Trophoblast cell (in vitro differentiated cells and primary cell): Measurements from ENCODE around the gene PTPN3.

Source experiments
- DNase-seq, 2 donors: peaks; one replicate each; pipeline ENCODE4 v3.0.0-alpha.2; 2016
- H2AFZ ChIP-seq: 2 replicates; pipeline ENCODE4 v1.6.1; 2013; ENCODE audit warnings: low read length, moderate library complexity, mild to moderate bottlenecking; ENCODE audit not compliant: insufficient read depth, poor library complexity
- H2AK5ac ChIP-seq: 2 replicates; pipeline ENCODE4 v1.6.1; 2013; ENCODE audit warnings: mild to moderate bottlenecking, low read length
- H2BK120ac ChIP-seq: 2 replicates; pipeline ENCODE4 v1.6.1; 2013; ENCODE audit warnings: low read length, mild to moderate bottlenecking, moderate library complexity; ENCODE audit not compliant: insufficient read depth, poor library complexity
- H2BK12ac ChIP-seq: 2 replicates; pipeline ENCODE4 v1.6.1; 2013; ENCODE audit warnings: mild to moderate bottlenecking, low read length, moderate library complexity
- H2BK5ac ChIP-seq: 2 replicates; pipeline ENCODE4 v1.6.1; 2013; ENCODE audit warnings: low read length, low read depth, moderate library complexity, mild to moderate bottlenecking; ENCODE audit not compliant: poor library complexity
- H3K14ac ChIP-seq: 2 replicates; pipeline ENCODE4 v1.6.1; 2013; ENCODE audit warnings: mild to moderate bottlenecking, low read length
- H3K18ac ChIP-seq: 2 replicates; pipeline ENCODE4 v1.6.1; 2013; ENCODE audit warnings: mild to moderate bottlenecking, low read length
- H3K23ac ChIP-seq: 2 replicates; pipeline ENCODE4 v1.6.1; 2013; ENCODE audit warnings: low read length
- H3K27ac ChIP-seq: 2 replicates; pipeline ENCODE4 v1.5.1; 2013; ENCODE audit warnings: low read depth, mild to moderate bottlenecking, inconsistent platforms, low read length, moderate library complexity
- H3K27me3 ChIP-seq: 2 replicates; pipeline ENCODE4 v1.6.1; 2013; ENCODE audit warnings: inconsistent platforms, mild to moderate bottlenecking, low read length, moderate library complexity; ENCODE audit not compliant: insufficient read depth
- H3K36me3 ChIP-seq, 2 experiments: 1 replicate in 1 of 2; 2 replicates in 1 of 2; pipeline ENCODE4 v1.6.1; 2013; ENCODE audit warnings: low read length in 2 of 2, mild to moderate bottlenecking in 2 of 2, moderate library complexity in 1 of 2; ENCODE audit not compliant: insufficient read depth in 2 of 2, control insufficient read depth in 1 of 2
- H3K4ac ChIP-seq: 2 replicates; pipeline ENCODE4 v1.6.1; 2013; ENCODE audit warnings: low read depth, mild to moderate bottlenecking, low read length, moderate library complexity
- H3K4me1 ChIP-seq, 2 experiments: 1 replicate in 1 of 2; 2 replicates in 1 of 2; pipeline ENCODE4 v1.6.1; 2013; ENCODE audit warnings: low read length in 2 of 2, mild to moderate bottlenecking in 2 of 2, moderate library complexity in 1 of 2; ENCODE audit not compliant: insufficient read depth in 2 of 2, control insufficient read depth in 1 of 2
- H3K4me2 ChIP-seq: 2 replicates; pipeline ENCODE4 v1.6.1; 2013; ENCODE audit warnings: inconsistent platforms, mild to moderate bottlenecking, low read length, moderate library complexity
- H3K4me3 ChIP-seq: 2 replicates; pipeline ENCODE4 v1.5.1; 2013; ENCODE audit warnings: mild to moderate bottlenecking, low read depth, low read length, inconsistent platforms
- H3K79me1 ChIP-seq: one replicate; pipeline ENCODE4 v1.6.1; 2013; ENCODE audit warnings: low read length
- H3K79me2 ChIP-seq: 2 replicates; pipeline ENCODE4 v1.6.1; 2013; ENCODE audit warnings: low read length, mild to moderate bottlenecking; ENCODE audit not compliant: control insufficient read depth, insufficient read depth, poor library complexity
- H3K9ac ChIP-seq: 2 replicates; pipeline ENCODE4 v1.6.1; 2013; ENCODE audit warnings: mild to moderate bottlenecking, low read length
- H3K9me3 ChIP-seq: 2 replicates; pipeline ENCODE4 v1.6.1; 2013; ENCODE audit warnings: low read depth, mild to moderate bottlenecking, control low read depth, inconsistent platforms, low read length; ENCODE audit not compliant: insufficient read depth
- H4K12ac ChIP-seq: 2 replicates; pipeline ENCODE4 v1.6.1; 2013; ENCODE audit warnings: low read depth, mild to moderate bottlenecking, low read length, moderate library complexity
- H4K8ac ChIP-seq: 2 replicates; pipeline ENCODE4 v1.6.1; 2013; ENCODE audit warnings: low read depth, mild to moderate bottlenecking, low read length, moderate library complexity
- H4K91ac ChIP-seq: one replicate; pipeline ENCODE4 v1.6.1; 2013; ENCODE audit warnings: low read depth, mild to moderate bottlenecking, low read length, moderate library complexity
- WGBS: extraction: QIAGEN DNeasy Blood & Tissue Kit; methylation state at CpG from one replicate; pipeline ENCODE4 v1.1.7; 2013; ENCODE audit warnings: missing lambda C conversion rate; ENCODE audit not compliant: insufficient read length, insufficient coverage; ENCODE audit errors: extremely low coverage; 5-methylcytosine and 5-hydroxymethylcytosine counted together

Gene PTPN3

GRCh38 chr9:109487247-109487646, 10.9 kb downstream of the PTPN3 start:
- Histone ChIP-seq H3K4me3 (no peak overlapping the region), H3K36me3 (peaks cover 0 to 2% of the 10 kb centered on the region in 2 experiments), H3K4ac (no peak overlapping the region), H2AK5ac (no peak overlapping the region), H2AFZ (no peak overlapping the region), H2BK120ac (no peak overlapping the region), H2BK5ac (no peak overlapping the region), H3K27ac (no peak overlapping the region), H3K4me2 (no peak overlapping the region), H3K9me3 (peaks cover 2% of the 10 kb centered on the region), H4K8ac (no peak overlapping the region), H3K4me1 (no peaks in the 10 kb centered on the region), H3K14ac (no peak overlapping the region), H4K12ac (no peak overlapping the region), H3K9ac (no peak overlapping the region), H3K79me2 (no peaks in the 10 kb centered on the region), H2BK12ac (no peak overlapping the region), H3K18ac (no peak overlapping the region), H3K79me1 (no peaks in the 10 kb centered on the region), H3K23ac (no peak overlapping the region), H3K27me3 (no peaks in the 10 kb centered on the region), H4K91ac (no peak overlapping the region)
- WGBS = no CpG with 5 or more reads among the region's 7 CpGs
- DNase-seq = peak; percentile 91 to 92

DNA sequence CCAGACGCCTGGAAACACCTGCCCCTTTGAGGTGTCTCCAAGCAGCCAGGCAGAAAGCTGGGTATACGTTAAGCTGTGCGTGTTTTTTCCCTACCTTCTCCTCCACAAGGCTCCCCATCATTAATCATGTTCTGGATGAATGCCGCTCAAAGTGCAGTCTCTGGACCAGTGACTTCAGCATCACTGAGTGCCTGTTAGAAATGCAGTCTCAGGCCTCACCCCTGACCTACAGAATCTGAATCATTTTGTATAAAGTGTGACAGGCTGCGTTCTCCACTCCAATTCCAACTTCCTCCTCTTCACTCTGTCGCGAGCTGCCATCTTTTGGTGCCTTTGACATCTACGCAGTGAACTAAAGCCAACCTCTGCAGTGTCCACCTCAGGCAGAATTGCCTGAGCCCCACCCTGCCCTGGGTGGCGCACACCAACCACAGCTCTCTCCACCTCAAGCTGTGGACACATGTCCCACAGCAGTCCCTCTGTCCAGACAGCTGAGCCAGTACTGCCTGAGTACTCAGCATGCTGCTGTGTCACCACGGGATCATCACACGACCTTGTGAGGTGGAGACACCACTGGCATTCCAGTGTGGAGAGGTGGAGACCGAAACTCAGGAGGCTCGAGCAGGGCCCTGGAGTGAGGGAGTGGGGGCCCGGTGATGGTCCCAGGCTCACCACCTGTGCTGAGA, 14.2 kb downstream of the PTPN3 start:
- H3K4ac ChIP-seq = no peak overlapping the region

DNA sequence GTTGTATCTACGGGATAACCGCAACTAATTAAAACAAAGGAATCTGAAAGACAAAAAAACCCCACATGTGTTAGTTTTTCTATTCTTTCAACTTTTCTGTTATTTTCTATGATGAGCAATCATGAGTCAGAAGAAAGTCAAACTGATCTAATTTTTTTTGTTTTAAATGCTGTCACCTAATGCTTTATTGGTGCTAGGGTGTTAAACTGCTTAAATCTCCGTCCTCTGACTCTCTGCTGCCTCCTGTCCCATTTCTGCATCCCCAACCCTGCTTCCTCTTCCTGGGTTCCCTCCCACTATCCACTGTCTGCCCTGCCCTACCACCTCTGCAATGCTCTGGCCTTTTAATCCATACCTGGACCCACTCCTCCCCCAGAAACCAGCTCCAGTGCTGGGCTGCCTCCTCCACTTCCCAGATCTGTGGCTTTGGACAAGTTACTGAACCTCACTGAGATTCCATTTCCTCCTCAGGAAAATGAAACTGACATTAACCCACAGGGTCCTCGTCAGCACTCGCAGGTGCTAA, 15.7 kb downstream of the PTPN3 start:
- peaks cover 2% of the 10 kb centered on the region for H3K9me3 ChIP-seq
- no peak overlapping the region for H2BK120ac ChIP-seq
- H3K79me2 ChIP-seq = no peaks in the 10 kb centered on the region
- H3K4ac ChIP-seq = no peak overlapping the region
- H3K27ac ChIP-seq = no peak overlapping the region
- no peak overlapping the region for H2AFZ ChIP-seq
- H3K18ac ChIP-seq = no peak overlapping the region
- no peak overlapping the region for H4K12ac ChIP-seq
- H2AK5ac ChIP-seq = no peak overlapping the region
- no peaks in the 10 kb centered on the region for H3K79me1 ChIP-seq
- WGBS = no CpG with 5 or more reads among the region's 5 CpGs
- H4K91ac ChIP-seq = no peak overlapping the region
- no peak overlapping the region for H3K23ac ChIP-seq
- DNase-seq = no peak
- peaks cover 0 to 2% of the 10 kb centered on the region in 2 experiments for H3K36me3 ChIP-seq
- no peak overlapping the region for H4K8ac ChIP-seq
- no peak overlapping the region for H2BK12ac ChIP-seq
- no peak overlapping the region for H3K9ac ChIP-seq
- no peak overlapping the region for H3K14ac ChIP-seq
- no peak overlapping the region for H2BK5ac ChIP-seq
- no peak overlapping the region for H3K4me3 ChIP-seq
- H3K4me1 ChIP-seq = peaks cover 0 to 5% of the 10 kb centered on the region in 2 experiments
- H3K4me2 ChIP-seq = no peak overlapping the region
- no peaks in the 10 kb centered on the region for H3K27me3 ChIP-seq

More for the DNA sequence above, 14.2 kb downstream of the PTPN3 start:
- peaks cover 2% of the 10 kb centered on the region for H3K9me3 ChIP-seq
- H3K4me1 ChIP-seq = no peaks in the 10 kb centered on the region
- no peak overlapping the region for H3K27ac ChIP-seq
- no peak overlapping the region for H2BK12ac ChIP-seq
- no peak overlapping the region for H4K91ac ChIP-seq
- no peak overlapping the region for H2BK120ac ChIP-seq
- no peak overlapping the region for H3K4me3 ChIP-seq
- no peak overlapping the region for H2BK5ac ChIP-seq
- H4K8ac ChIP-seq = no peak overlapping the region
- H2AFZ ChIP-seq = no peak overlapping the region
- H4K12ac ChIP-seq = no peak overlapping the region
- H3K23ac ChIP-seq = no peak overlapping the region
- H3K27me3 ChIP-seq = no peaks in the 10 kb centered on the region
- no peak overlapping the region for H2AK5ac ChIP-seq
- H3K14ac ChIP-seq = no peak overlapping the region
- H3K4me2 ChIP-seq = no peak overlapping the region
- peaks cover 0 to 2% of the 10 kb centered on the region in 2 experiments for H3K36me3 ChIP-seq
- H3K79me2 ChIP-seq = no peaks in the 10 kb centered on the region
- H3K9ac ChIP-seq = no peak overlapping the region
- H3K18ac ChIP-seq = no peak overlapping the region
- no peaks in the 10 kb centered on the region for H3K79me1 ChIP-seq
- WGBS = no CpG with 5 or more reads among the region's 14 CpGs
- DNase-seq = no peak

DNA sequence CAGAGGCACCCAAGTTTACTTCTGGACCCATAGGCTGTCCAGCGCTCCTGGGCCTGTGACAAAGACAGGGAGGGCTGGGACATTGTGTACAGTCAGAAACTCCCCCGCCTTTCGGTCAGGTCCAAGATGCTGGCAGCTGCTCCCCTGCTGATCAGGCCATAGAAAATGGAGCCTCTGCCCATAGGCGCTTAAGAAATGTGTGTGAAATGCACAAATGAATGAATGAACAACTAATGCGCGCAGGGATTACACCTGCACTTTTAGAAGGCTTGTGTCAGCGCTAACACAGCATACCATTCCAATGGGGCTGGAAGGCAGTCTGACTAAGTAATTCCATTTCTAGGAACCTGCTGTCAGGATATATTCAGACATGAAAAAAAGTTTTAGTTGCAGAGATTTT, 16.3 kb downstream of the PTPN3 start:
- DNase-seq = peak in 1 of 2 donors; percentile 64
- no peak overlapping the region for H2BK5ac ChIP-seq
- H4K8ac ChIP-seq = no peak overlapping the region

More for the DNA sequence above, 16.3 kb downstream of the PTPN3 start:
- no peak overlapping the region for H3K27ac ChIP-seq
- no peak overlapping the region for H3K4me2 ChIP-seq
- H2AK5ac ChIP-seq = no peak overlapping the region
- H2BK12ac ChIP-seq = no peak overlapping the region
- no peak overlapping the region for H3K4me3 ChIP-seq
- H3K4ac ChIP-seq = no peak overlapping the region
- H3K36me3 ChIP-seq = peaks cover 0 to 2% of the 10 kb centered on the region in 2 experiments
- H3K9me3 ChIP-seq = peaks cover 2% of the 10 kb centered on the region
- H4K12ac ChIP-seq = no peak overlapping the region
- no peak overlapping the region for H3K23ac ChIP-seq
- H3K9ac ChIP-seq = no peak overlapping the region
- H3K4me1 ChIP-seq = peaks cover 0 to 6% of the 10 kb centered on the region in 2 experiments
- H2BK120ac ChIP-seq = no peak overlapping the region
- no peak overlapping the region for H4K91ac ChIP-seq
- H3K79me2 ChIP-seq = no peaks in the 10 kb centered on the region
- whole genome bisulfite sequencing = no CpG with 5 or more reads among the region's 7 CpGs
- H3K79me1 ChIP-seq = no peaks in the 10 kb centered on the region
- no peak overlapping the region for H3K18ac ChIP-seq
- H2AFZ ChIP-seq = no peak overlapping the region
- no peak overlapping the region for H3K14ac ChIP-seq
- H3K27me3 ChIP-seq = no peaks in the 10 kb centered on the region
